Retina (tissue), 1 donor: Measurements from ENCODE around the gene LBX1.
A peak's percentile ranks its signal among the peaks of the same experiment; 100 is the strongest.

Experiments used
- DNase-seq: peaks from one replicate; pipeline ENCODE4 v3.0.0-alpha.2; 2016

LBX1 gene

GRCh38 chr10:101224910-101225823 lies 4.1 kb downstream of the LBX1 start:
- DNase-seq, result peak; percentile 80

GRCh38 chr10:101224060-101224909 lies 5.0 kb downstream of the LBX1 start:
- DNase-seq, result peak; percentile 28

GRCh38 chr10:101223274-101224059 lies 5.8 kb downstream of the LBX1 start:
- DNase-seq, result peak; percentile 78

DNA sequence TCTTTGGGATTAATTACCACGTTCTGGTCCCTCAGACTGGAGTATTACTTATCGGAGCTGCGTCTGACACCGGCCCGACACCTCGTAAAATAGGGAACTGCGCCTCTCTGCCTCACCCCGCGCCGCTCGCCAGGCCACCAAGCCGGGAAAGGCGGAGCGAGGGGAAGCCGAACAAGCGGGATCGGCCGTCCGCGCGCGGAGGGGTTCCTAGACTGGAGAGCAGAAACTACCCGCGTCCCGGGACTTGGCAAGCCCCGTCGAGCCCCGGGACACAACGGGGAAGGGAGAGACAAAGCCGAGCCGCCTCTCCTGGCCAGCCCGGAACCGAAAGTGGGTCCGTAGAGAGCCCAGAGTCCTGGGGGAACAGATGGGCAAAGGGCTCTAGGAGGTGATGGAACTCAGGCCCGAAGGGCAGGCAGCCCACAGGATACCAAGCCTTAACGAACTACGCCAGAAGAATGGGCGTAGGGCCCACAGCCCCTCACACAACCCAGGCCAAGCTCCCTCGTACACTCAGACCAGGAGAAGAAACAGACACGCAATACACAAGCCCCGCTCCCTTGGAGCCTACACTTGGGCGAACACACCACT lies 6.5 kb downstream of the LBX1 start:
- DNase-seq, result peak; percentile 77

GRCh38 chr10:101221963-101222531 lies 7.2 kb downstream of the LBX1 start:
- peak; percentile 41 for DNase-seq

DNA sequence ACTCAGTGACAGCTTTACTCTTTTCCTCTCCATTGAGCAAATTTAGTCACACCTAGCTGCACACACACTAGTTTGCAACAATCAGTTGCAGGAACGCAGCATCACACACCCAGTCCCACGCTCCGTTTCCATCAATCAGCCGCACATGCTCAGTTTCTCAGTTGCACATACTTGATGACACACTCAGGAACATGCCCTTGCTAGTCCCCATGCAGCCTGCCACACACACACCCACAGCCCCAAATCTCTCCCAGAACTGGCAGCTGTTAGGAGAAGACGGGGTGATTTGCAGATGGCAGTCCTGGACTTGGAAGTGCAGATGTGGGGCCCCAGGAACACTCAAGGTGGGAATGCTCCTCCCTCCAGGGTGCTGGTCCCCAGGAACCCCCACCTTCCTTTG lies 7.7 kb downstream of the LBX1 start:
- no peak for DNase-seq

GRCh38 chr10:101219946-101220451 lies 9.3 kb downstream of the LBX1 start:
- peak; percentile 26 for DNase-seq

DNA sequence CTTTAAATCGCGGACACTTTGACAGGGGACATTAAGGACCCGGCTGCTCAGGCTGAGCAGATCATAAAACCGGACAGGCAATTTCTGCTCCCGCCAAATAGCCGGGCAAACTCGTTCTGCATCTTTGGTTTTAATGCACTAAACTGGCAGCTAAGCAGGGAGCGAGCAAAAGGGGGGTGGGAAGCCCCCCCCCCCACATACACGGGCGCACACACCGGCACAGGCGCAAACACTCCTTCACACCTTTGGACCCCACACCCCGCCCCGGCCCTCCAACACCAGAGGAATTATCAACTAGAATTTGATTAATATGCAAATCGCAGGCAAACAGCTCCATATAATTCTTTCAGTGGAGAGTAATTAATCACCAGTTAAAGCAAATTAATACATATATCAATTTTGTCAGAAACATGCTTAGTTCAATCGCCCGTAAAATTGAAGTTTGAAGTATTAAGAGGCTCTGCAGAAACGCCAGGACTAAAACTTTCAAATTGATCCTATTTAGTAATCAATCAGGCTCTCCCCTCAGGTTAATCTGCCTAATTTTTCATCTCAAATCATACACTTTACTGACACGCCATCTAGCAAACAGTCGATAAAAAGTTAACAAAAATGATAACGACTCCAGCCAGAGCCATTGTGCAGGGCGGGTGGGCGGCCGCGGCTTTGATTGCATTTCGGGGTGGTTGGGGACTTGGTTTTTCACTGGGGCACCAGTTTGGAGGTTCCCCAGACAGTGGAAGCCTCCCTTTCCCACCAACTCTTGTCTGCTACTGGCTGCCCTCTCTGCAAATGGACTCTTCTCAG lies 9.9 kb downstream of the LBX1 start:
- DNase-seq, result no peak

DNA sequence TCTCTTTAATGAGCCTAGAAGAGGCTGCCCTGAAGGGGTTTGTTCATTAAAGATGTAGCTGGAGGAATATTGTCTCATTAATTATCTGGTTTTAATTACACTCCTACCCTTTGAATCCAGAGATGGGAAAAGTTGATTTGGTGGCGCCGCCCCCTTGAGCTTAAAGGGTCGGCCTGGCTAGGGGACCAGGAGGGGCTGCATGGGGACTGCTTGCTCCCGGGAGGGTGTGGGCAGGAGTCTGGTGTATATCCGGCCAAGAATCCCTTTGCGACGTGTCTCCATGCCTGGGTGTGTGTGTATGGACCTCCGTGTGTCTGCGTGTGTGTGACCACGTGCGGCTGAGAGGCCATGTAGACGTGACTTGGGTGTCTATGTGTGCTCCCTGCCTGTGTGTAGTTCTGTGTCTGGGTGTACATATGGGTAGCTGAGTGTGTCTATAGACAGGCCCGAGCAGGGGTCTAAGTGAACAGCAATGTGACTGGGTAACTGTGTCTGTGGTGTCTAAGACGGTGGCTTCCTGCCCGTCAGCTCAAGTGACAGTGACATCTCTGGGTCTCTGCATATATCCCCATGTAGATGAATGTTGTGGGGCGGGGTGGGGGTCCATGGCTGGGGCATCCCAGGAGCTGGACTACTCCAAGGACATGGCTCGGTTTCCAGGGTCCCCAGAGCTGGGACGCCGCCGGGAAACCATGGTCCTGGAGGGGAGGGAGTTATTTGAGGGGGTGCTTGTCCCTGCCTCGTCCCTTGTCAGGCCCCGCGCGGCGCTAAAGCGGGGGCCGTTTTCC lies 10.7 kb downstream of the LBX1 start:
- DNase-seq, result peak; percentile 60

DNA sequence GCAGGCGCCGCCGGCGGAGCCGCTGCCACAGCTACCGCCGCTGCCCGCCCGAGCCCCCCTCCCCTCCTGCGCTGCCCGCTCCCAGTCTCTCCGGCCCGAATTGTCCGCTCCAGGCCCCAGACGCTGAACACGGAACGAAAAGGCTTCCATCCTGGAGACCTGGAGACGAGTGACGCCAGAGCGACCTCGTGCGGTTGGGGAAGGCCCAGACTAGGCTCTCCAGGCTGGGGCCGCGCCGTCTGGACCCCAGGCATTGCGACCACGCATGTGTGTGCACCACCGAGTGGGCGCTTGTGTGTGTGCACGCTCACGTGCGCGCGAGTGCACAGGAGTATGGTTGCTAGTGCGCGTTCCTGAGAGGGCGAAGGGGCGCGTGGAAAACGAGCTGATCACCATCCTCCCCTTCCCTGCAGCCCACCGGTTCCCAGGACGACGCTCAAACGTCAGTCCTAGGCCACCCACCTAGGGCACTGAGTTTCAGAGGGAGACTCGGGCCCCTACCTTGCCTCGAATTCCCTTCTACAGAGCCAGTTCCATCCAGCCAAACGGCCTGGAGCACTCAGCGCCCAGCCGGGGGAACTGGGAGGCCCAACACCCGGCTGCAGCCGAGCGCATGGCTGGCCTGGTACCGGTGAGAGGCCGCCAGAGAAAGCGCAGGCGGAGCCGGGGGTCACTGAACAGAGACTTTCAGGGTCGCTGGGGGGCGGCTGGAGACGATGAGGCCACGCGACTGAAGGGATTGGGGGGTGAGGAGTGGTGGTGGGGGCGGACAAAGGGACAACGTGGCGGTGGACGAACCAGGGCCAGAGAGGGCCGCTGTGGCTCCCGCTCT lies 11.6 kb downstream of the LBX1 start:
- DNase-seq, result peak; percentile 90

GRCh38 chr10:101217044-101217425 lies 12.2 kb downstream of the LBX1 start:
- DNase-seq, result no peak

GRCh38 chr10:101216207-101217043 lies 12.8 kb downstream of the LBX1 start:
- peak; percentile 52 for DNase-seq

DNA sequence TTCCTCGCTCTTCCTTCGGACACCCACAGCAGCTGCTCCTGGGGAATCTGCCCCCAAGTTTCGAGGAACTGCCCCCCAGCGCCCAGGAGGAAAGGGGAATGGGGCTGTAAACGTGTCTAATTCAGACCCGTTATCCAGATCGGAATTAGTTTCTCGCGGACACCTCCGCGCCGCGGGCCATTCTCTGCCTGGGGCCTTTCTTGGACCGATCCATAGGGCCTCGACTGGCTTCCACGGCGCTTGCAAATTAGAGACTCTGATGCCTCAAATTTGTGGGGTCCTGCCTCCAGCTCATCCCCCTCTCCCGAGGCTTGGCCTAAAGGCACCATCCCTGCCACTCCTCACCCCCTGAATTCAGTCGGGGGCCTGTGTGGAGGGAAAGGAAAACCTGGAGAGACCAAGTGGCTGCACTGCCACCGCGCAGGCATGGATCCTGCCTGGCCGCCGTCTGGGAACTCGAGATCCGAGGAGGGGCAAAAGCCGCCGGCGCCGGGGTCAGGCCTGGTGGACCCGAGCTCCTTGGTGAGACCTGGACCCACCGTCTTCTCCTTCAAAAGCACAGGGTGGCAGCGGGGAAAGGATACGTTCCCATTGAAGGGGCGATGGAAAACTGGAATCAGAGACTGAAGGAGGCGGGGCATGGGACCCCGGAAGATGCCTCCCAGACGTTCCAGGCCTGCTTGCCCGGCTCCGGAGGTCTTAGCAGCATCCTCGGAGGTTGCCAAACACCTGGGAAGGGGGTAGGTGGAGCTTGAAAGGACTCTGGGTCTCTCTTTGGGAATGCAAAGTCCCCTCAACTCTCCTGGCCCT lies 13.7 kb downstream of the LBX1 start:
- DNase-seq, result peak; percentile 57

- peak; percentile 85 for DNase-seq
These were observed 14.5 kb downstream of the LBX1 start for GRCh38 chr10:101214446-101215396.

GRCh38 chr10:101208543-101208942 lies 20.7 kb downstream of the LBX1 start:
- DNase-seq, result no peak

GRCh38 chr10:101207026-101207425 lies 22.2 kb downstream of the LBX1 start:
- no peak for DNase-seq
